ENCODE results near the gene CTF1.

DNA sequence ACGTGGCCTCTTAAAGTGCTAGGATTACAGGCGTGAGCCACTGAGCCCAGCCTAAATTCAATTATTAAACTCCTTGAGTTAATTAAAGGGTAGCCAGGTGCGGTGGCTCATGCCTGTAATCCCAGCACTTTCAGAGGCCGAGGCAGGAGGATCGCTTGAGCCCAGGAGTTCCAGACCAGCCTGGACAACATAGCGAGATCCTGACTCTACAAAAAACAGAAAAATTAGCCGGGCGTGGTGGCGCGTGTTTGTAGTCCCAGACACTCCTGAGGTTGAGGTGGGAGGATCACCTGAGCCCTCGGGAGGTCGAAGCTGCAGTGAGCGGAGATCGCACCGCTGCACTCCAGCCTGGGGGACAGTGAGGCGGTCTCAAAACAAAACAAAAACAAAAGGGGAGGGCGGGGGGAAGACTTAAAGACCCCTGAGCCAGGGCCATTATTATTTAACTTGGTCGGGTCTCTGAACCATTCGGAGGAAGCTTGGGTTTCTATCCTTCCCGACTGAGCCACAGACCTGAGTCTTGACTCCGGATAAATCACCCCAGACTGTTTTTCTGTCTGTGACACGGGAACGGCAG is 22.1 kb upstream of the CTF1 start:
- TF ChIP-seq, protein P1, sequence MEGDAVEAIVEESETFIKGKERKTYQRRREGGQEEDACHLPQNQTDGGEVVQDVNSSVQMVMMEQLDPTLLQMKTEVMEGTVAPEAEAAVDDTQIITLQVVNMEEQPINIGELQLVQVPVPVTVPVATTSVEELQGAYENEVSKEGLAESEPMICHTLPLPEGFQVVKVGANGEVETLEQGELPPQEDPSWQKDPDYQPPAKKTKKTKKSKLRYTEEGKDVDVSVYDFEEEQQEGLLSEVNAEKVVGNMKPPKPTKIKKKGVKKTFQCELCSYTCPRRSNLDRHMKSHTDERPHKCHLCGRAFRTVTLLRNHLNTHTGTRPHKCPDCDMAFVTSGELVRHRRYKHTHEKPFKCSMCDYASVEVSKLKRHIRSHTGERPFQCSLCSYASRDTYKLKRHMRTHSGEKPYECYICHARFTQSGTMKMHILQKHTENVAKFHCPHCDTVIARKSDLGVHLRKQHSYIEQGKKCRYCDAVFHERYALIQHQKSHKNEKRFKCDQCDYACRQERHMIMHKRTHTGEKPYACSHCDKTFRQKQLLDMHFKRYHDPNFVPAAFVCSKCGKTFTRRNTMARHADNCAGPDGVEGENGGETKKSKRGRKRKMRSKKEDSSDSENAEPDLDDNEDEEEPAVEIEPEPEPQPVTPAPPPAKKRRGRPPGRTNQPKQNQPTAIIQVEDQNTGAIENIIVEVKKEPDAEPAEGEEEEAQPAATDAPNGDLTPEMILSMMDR (IDR thresholded peaks at IDR 0.05), result no peak
- no peak for TF ChIP-seq ZFX (IDR thresholded peaks at IDR 0.05; ENCODE audit: borderline replicate concordance)
